T-helper 2 cell (primary cell): ENCODE measurements around the gene C16orf89.
A peak's percentile ranks its signal among the peaks of the same experiment; 100 is the strongest.

Experiments
- DNase-seq, 5 experiments: peaks; one replicate each; pipeline versions ENCODE4 v3.0.0 to v3.0.0-alpha.2; 2012 to 2022

The C16orf89 gene

GRCh38 chr16:5027575-5028235 lies 38.1 kb downstream of the C16orf89 start:
- DNase-seq = no peak

GRCh38 chr16:5027086-5027485 lies 38.7 kb downstream of the C16orf89 start:
- DNase-seq = no peak

- DNase-seq = no peak
These were observed 39.1 kb downstream of the C16orf89 start for GRCh38 chr16:5026664-5027063.

GRCh38 chr16:5025171-5025632 lies 40.6 kb downstream of the C16orf89 start:
- no peak for DNase-seq

GRCh38 chr16:5024632-5025031 lies 41.1 kb downstream of the C16orf89 start:
- DNase-seq = peak in 1 of 5 experiments; percentile 15

GRCh38 chr16:5022521-5022920 lies 43.2 kb downstream of the C16orf89 start:
- DNase-seq = no peak

- DNase-seq = no peak
These were observed 45.2 kb downstream of the C16orf89 start for GRCh38 chr16:5020551-5020950.

- no peak for DNase-seq
These were observed 46.0 kb downstream of the C16orf89 start for GRCh38 chr16:5019775-5020174.

GRCh38 chr16:5018793-5019192 lies 47.0 kb downstream of the C16orf89 start:
- DNase-seq = no peak

GRCh38 chr16:5017678-5017969 lies 48.1 kb downstream of the C16orf89 start:
- DNase-seq = no peak

- no peak for DNase-seq
These were observed 48.6 kb downstream of the C16orf89 start for GRCh38 chr16:5016967-5017677.

- DNase-seq = no peak
These were observed 49.9 kb downstream of the C16orf89 start for GRCh38 chr16:5015887-5016286.

GRCh38 chr16:5015351-5015750 lies 50.4 kb downstream of the C16orf89 start:
- no peak for DNase-seq

GRCh38 chr16:5012887-5013286 lies 52.9 kb downstream of the C16orf89 start:
- DNase-seq = no peak

GRCh38 chr16:5011637-5012036 lies 54.1 kb downstream of the C16orf89 start:
- no peak for DNase-seq

- no peak for DNase-seq
These were observed 55.0 kb downstream of the C16orf89 start for GRCh38 chr16:5010576-5011329.

- no peak for DNase-seq
These were observed 57.4 kb downstream of the C16orf89 start for GRCh38 chr16:5008311-5008731.

GRCh38 chr16:5007256-5007655 lies 58.5 kb downstream of the C16orf89 start:
- no peak for DNase-seq

- no peak for DNase-seq
These were observed 59.2 kb downstream of the C16orf89 start for GRCh38 chr16:5006348-5007193.

- no peak for DNase-seq
These were observed 59.8 kb downstream of the C16orf89 start for GRCh38 chr16:5005916-5006315.

- DNase-seq = no peak
These were observed 61.4 kb downstream of the C16orf89 start for GRCh38 chr16:5004311-5004710.

GRCh38 chr16:5003828-5004227 lies 61.9 kb downstream of the C16orf89 start:
- DNase-seq = no peak

GRCh38 chr16:5003211-5003610 lies 62.5 kb downstream of the C16orf89 start:
- DNase-seq = no peak
